Measurements from ENCODE around the gene KIAA0753.

DNA sequence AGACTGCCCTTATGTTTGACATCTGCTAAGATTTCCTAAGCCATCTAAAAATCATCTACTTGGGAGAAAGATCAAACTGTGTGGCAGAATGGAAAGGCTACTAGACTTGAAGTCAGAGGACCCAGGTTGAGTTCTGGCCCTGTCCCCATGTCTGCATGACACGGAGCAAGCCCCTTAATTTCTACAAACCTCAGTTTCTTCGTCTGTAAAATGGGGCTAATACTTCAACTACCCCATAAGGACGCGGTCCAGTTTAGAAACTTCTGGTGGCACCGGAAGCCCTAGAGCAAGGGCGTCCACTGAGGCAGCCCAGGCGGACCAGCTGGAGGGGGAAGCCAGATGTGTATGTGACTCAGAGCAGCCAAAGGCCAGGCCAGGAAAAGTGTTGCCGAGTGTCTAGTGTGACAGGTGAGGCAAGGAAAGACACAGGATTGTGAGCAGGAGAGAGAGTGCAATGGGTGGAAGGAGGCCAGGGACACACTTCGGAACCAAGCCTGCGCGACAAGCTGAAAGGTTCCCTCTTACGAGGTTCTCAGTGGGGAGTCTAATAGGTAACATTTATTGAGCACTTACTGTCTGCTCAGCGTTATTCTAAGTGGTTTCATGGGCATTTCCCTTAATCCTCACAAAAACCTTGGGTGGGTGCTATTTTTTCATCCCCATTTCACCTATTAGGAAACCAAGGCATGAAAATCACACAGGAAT lies 66.4 kb downstream of the KIAA0753 start:
- TF ChIP-seq, protein P1, sequence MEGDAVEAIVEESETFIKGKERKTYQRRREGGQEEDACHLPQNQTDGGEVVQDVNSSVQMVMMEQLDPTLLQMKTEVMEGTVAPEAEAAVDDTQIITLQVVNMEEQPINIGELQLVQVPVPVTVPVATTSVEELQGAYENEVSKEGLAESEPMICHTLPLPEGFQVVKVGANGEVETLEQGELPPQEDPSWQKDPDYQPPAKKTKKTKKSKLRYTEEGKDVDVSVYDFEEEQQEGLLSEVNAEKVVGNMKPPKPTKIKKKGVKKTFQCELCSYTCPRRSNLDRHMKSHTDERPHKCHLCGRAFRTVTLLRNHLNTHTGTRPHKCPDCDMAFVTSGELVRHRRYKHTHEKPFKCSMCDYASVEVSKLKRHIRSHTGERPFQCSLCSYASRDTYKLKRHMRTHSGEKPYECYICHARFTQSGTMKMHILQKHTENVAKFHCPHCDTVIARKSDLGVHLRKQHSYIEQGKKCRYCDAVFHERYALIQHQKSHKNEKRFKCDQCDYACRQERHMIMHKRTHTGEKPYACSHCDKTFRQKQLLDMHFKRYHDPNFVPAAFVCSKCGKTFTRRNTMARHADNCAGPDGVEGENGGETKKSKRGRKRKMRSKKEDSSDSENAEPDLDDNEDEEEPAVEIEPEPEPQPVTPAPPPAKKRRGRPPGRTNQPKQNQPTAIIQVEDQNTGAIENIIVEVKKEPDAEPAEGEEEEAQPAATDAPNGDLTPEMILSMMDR (IDR thresholded peaks at IDR 0.05), result no peak
- no peak for TF ChIP-seq POLR2A (IDR thresholded peaks at IDR 0.05)

Measured in lower leg skin (tissue), 3 donors.